DMS153 (cell line): ENCODE results near the gene DCUN1D4.
"Not testable (repeated sequence)": the region's sequence is repeated elsewhere in the genome, so short reads cannot be mapped to it uniquely, and the experiment has no call there.

Source experiments
- DNase-seq: peaks from one replicate; lab custom pipeline; 2025; lab: John Stamatoyannopoulos, UW

DCUN1D4 gene

GRCh38 chr4:51855270-51855669 is 12.3 kb downstream of the DCUN1D4 start:
- DNase-seq = no peak

- no peak for DNase-seq
Observed at GRCh38 chr4:51855751-51856150, 12.8 kb downstream of the DCUN1D4 start.

- DNase-seq = no peak
Observed at GRCh38 chr4:51858605-51859202, 15.8 kb downstream of the DCUN1D4 start.

- no peak for DNase-seq
Observed at GRCh38 chr4:51859476-51860031, 16.6 kb downstream of the DCUN1D4 start.

GRCh38 chr4:51862199-51862598 is 19.2 kb downstream of the DCUN1D4 start:
- DNase-seq = no peak

GRCh38 chr4:51862781-51863180 is 19.8 kb downstream of the DCUN1D4 start:
- no peak for DNase-seq

- no peak for DNase-seq
Observed at GRCh38 chr4:51865717-51866116, 22.8 kb downstream of the DCUN1D4 start.

- DNase-seq = no peak
Observed at GRCh38 chr4:51866835-51867234, 23.9 kb downstream of the DCUN1D4 start.

- DNase-seq = no peak
Observed at GRCh38 chr4:51867689-51868448, 24.9 kb downstream of the DCUN1D4 start.

- no peak for DNase-seq
Observed at GRCh38 chr4:51868449-51868847, 25.5 kb downstream of the DCUN1D4 start.

- DNase-seq = no peak
Observed at GRCh38 chr4:51870441-51871188, 27.7 kb downstream of the DCUN1D4 start.

- no peak for DNase-seq
Observed at GRCh38 chr4:51872283-51872997, 29.5 kb downstream of the DCUN1D4 start.

GRCh38 chr4:51874551-51874950 is 31.6 kb downstream of the DCUN1D4 start:
- no peak for DNase-seq

- DNase-seq = no peak
Observed at GRCh38 chr4:51878431-51878830, 35.5 kb downstream of the DCUN1D4 start.

- no peak for DNase-seq
Observed at GRCh38 chr4:51880016-51880915, 37.3 kb downstream of the DCUN1D4 start.

- no peak for DNase-seq
Observed at GRCh38 chr4:51884055-51884454, 41.1 kb downstream of the DCUN1D4 start.

GRCh38 chr4:51884606-51885005 is 41.7 kb downstream of the DCUN1D4 start:
- no peak for DNase-seq

- no peak for DNase-seq
Observed at GRCh38 chr4:51885363-51885762, 42.4 kb downstream of the DCUN1D4 start.

GRCh38 chr4:51890760-51891159 is 47.8 kb downstream of the DCUN1D4 start:
- no peak for DNase-seq

- not testable (repeated sequence) for DNase-seq
Observed at GRCh38 chr4:51893402-51893801, 50.4 kb downstream of the DCUN1D4 start.

GRCh38 chr4:51894059-51894645 is 51.2 kb downstream of the DCUN1D4 start:
- no peak for DNase-seq
